Esophagus (tissue), 2 donors: ENCODE data around the gene ITGA11. TPM values are rescaled to one million over a fixed set of nuclear protein-coding genes. Genes with fewer than 3 reads are reported as not detected.

ENCODE experiments used
- H3K27ac ChIP-seq, 2 donors: one replicate each; pipeline ENCODE4 v1.5.1; 2013; ENCODE audit warnings: low read depth in 2 of 2, mild to moderate bottlenecking in 2 of 2, inconsistent platforms in 1 of 2, low read length in 1 of 2, moderate library complexity in 1 of 2
- H3K27me3 ChIP-seq, 2 donors: one replicate each; pipeline ENCODE4 v1.6.1; 2013; ENCODE audit warnings: low read length in 2 of 2, control low read depth in 1 of 2, mild to moderate bottlenecking in 1 of 2; ENCODE audit not compliant: insufficient read depth in 2 of 2, control insufficient read depth in 1 of 2
- H3K36me3 ChIP-seq, 2 donors: one replicate each; pipeline ENCODE4 v1.6.1; 2013; ENCODE audit warnings: low read length in 1 of 2; ENCODE audit not compliant: control insufficient read depth in 2 of 2, insufficient read depth in 2 of 2
- H3K4me1 ChIP-seq, 2 donors: one replicate each; pipeline ENCODE4 v1.6.1; 2013; ENCODE audit warnings: low read length in 1 of 2; ENCODE audit not compliant: control insufficient read depth in 2 of 2, insufficient read depth in 2 of 2
- H3K4me3 ChIP-seq, 2 donors: one replicate each; pipeline ENCODE4 v1.5.1; 2013; ENCODE audit warnings: low read length in 2 of 2, mild to moderate bottlenecking in 2 of 2, low read depth in 1 of 2, moderate library complexity in 1 of 2
- H3K9me3 ChIP-seq, 2 donors: one replicate each; pipeline ENCODE4 v1.6.1; 2013; ENCODE audit warnings: mild to moderate bottlenecking in 2 of 2, low read depth in 1 of 2, low read length in 1 of 2, moderate library complexity in 1 of 2; ENCODE audit not compliant: control insufficient read depth in 2 of 2, insufficient read depth in 1 of 2
- WGBS, 2 donors: extraction: QIAGEN DNeasy Blood & Tissue Kit; methylation state at CpG; one replicate each; pipeline ENCODE4 v1.1.7; 2013; 5-methylcytosine and 5-hydroxymethylcytosine counted together
- polyA plus RNA-seq, 2 donors: library from polyadenylated mRNA; stranded (reverse); fragments of 200-250 nt; gene quantifications; one replicate each; pipeline ENCODE4 v1.2.3, GENCODE V29; 2013
- donor health status: healthy with polysubstance abuse.
- donor health status: Bipolar disorder and iron deficiency.

The ITGA11 gene
- polyA plus RNA-seq, 2 donors = 0.14 to 0.45 TPM

- no peaks in the 10 kb centered on the region for H3K27me3 ChIP-seq
- 83 to 85% methylated on average over 14 of the region's 14 CpGs for WGBS, 2 donors
- H3K36me3 ChIP-seq = no peaks in the 10 kb centered on the region
- no peak overlapping the region for H3K4me3 ChIP-seq
- no peaks in the 10 kb centered on the region for H3K4me1 ChIP-seq
- H3K27ac ChIP-seq = no peak overlapping the region
- H3K9me3 ChIP-seq = no peaks in the 10 kb centered on the region
Measured at GRCh38 chr15:68470049-68470742, 38.2 kb upstream of the ITGA11 start.

DNA sequence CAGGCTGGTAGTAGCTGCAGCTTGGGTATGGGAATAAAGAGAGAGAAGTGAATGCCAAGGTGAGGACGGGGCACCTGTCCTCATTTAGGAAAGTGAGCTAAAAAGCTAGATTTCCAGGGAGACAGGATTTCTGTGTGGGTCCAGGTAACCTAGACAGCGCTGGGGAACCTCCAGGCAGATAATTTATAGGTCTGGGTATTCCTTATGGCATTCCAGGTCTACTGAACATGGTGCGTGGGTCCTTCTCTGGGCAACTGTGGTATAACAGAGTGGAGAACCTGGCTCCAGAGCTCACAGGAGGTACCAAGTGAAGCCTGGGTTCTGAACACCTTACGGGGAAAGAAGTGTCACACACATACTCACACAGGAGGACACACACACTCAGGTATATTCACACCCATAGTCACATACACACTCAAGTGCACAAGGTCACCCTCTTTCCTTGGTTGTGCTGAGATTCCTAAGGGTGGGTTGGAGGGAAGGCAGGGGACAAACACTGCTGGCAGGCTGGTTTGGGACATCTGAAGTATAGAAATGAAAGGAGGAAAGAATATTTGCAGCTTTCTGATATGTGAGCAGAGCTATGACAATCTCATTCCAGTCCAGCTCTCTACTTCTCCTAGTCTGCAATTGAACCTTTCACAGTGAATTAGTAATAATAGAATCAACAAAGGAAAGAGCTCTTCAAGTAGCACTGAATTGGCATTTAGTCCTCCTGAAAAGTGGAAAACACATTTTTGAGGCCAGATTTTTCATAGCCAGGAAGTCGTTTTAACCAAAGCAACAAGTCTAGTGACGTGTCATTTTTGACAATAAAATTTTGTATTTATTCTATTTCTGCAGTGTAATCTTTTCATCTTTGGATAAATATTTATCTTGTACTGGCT is 37.4 kb upstream of the ITGA11 start:
- no peaks in the 10 kb centered on the region for H3K9me3 ChIP-seq
- H3K36me3 ChIP-seq = no peaks in the 10 kb centered on the region
- 76 to 82% methylated on average over 6 of the region's 6 CpGs for WGBS, 2 donors
- H3K27me3 ChIP-seq = no peaks in the 10 kb centered on the region
- no peaks in the 10 kb centered on the region for H3K4me1 ChIP-seq
- H3K27ac ChIP-seq = no peak overlapping the region
- no peak overlapping the region for H3K4me3 ChIP-seq

DNA sequence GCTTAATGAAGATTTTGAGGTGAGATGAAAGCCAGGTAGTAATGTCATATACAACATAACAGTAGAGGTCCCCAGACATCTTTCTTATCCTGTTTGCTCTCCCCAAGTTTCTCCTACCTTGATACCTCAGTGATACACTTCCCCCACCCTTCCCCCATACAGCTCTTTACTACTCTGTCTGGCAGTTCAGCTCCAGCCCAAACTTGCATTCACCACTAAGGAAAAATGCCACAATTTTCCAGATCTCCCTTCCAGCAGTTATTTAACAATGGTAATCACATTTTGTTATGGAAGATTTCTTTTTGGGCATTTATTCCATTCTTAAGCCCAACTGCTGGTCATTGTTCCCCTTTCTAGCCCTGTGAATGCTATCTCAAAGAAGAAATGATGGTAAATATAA is 34.9 kb upstream of the ITGA11 start:
- no peaks in the 10 kb centered on the region for H3K27me3 ChIP-seq
- H3K9me3 ChIP-seq = no peaks in the 10 kb centered on the region
- H3K36me3 ChIP-seq = no peaks in the 10 kb centered on the region
- no peak overlapping the region for H3K27ac ChIP-seq
- no peaks in the 10 kb centered on the region for H3K4me1 ChIP-seq
- no peak overlapping the region for H3K4me3 ChIP-seq

DNA sequence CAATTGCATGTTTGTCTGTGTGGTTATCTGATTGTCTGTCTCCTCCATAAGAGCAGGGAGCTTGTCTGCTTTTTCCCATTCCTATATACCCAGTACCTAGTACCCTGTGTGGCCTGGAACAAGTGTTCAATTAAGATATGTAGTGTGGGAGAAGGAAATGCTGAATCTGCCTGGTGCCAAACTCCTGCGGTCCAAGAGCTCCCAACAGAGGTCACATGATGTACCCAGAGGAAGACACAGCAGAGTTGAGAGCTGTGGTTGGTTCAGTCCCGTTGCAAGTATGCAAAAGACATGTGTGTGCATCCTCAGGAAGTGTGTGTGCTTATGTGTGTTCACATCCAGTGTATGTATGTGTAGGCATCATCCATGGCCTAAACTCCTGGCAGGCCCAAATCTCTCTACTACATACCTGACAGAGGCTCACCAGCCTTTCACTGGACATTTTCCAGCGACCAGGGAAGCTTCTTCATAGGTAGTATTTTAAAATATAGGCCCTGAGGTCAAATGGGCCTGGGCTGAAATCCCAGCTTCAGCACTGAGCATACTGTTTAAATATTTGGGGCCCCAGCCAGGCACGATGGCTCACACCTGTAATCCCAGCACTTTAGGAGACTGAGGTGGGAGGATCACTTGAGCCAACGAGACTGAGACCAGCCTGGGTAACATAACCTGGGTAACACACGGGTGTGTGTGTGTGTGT is 34.0 kb upstream of the ITGA11 start:
- WGBS, 2 donors = 45 to 61% methylated on average over 6 of the region's 6 CpGs
- Histone ChIP-seq H3K4me3 (no peak overlapping the region), H3K9me3 (no peaks in the 10 kb centered on the region), H3K4me1 (no peaks in the 10 kb centered on the region), H3K36me3 (no peaks in the 10 kb centered on the region), H3K27me3 (no peaks in the 10 kb centered on the region), H3K27ac (no peak overlapping the region)

GRCh38 chr15:68464448-68465090 is 32.6 kb upstream of the ITGA11 start:
- Histone ChIP-seq H3K9me3 (no peaks in the 10 kb centered on the region), H3K4me1 (no peaks in the 10 kb centered on the region)
- WGBS, 2 donors = 72 to 74% methylated on average over 7 of the region's 7 CpGs

GRCh38 chr15:68463996-68464395 is 32.0 kb upstream of the ITGA11 start:
- Histone ChIP-seq H3K27ac (no peak overlapping the region), H3K36me3 (no peaks in the 10 kb centered on the region), H3K4me1 (no peaks in the 10 kb centered on the region), H3K9me3 (no peaks in the 10 kb centered on the region), H3K4me3 (no peak overlapping the region), H3K27me3 (no peaks in the 10 kb centered on the region)
- 75 to 84% methylated on average over 3 of the region's 3 CpGs for WGBS, 2 donors

More at GRCh38 chr15:68464448-68465090, 32.6 kb upstream of the ITGA11 start:
- Histone ChIP-seq H3K27me3 (no peaks in the 10 kb centered on the region), H3K36me3 (no peaks in the 10 kb centered on the region), H3K27ac (no peak overlapping the region), H3K4me3 (no peak overlapping the region)

- no peaks in the 10 kb centered on the region for H3K9me3 ChIP-seq
- H3K27me3 ChIP-seq = no peaks in the 10 kb centered on the region
- H3K27ac ChIP-seq = no peak overlapping the region
- no peaks in the 10 kb centered on the region for H3K36me3 ChIP-seq
- 83 to 87% methylated on average over 5 of the region's 5 CpGs for WGBS, 2 donors
- H3K4me1 ChIP-seq = no peaks in the 10 kb centered on the region
- H3K4me3 ChIP-seq = no peak overlapping the region
Measured at GRCh38 chr15:68463444-68463843, 31.5 kb upstream of the ITGA11 start.

DNA sequence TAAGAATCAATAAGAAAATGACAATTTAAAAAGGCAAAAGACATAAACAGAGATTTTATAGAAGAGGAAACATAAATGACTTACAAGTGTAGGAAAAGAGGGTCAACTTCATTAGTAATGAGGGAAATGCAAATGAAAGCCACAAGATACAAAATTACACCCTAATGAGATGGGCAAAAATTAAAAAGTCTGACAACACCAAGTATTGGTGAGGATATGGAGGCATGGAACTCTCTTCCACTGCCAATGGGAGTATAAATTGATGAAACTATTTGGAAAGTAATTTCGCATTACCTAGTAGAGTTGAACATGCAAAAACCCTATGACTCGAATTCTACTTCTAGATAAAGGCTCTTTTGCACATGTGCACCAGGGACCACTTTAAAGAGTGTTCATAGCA is 28.2 kb upstream of the ITGA11 start:
- H3K36me3 ChIP-seq = no peaks in the 10 kb centered on the region
- 74 to 80% methylated on average over 2 of the region's 2 CpGs for WGBS, 2 donors
- no peaks in the 10 kb centered on the region for H3K4me1 ChIP-seq
- no peak overlapping the region for H3K27ac ChIP-seq
- H3K27me3 ChIP-seq = no peaks in the 10 kb centered on the region
- no peak overlapping the region for H3K4me3 ChIP-seq
- no peaks in the 10 kb centered on the region for H3K9me3 ChIP-seq

DNA sequence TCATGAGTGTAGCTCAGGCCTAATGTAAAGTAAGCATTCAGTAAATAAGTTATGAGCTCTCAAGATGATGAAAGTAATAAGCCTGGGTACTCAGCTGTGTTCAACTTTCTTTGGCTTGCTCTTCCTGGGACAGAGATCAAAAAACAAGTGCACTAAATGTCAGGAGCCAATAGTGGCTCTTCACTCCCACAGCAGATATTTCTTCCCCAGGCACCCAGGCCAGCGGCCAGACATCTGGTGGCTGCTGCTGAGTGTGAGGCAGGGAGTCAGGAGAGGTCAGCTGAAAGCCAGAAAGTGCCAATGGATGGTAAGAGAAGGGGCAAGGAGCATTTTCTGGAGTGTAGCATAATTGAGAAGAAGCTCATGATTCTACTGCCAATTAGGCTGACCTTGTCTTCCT is 18.2 kb upstream of the ITGA11 start:
- no peaks in the 10 kb centered on the region for H3K4me1 ChIP-seq
- H3K27me3 ChIP-seq = no peaks in the 10 kb centered on the region
- no peaks in the 10 kb centered on the region for H3K36me3 ChIP-seq
- no peaks in the 10 kb centered on the region for H3K9me3 ChIP-seq
- H3K27ac ChIP-seq = no peak overlapping the region
- WGBS, 2 donors = 70 to 83% methylated on average over 1 of the region's 1 CpG
- no peak overlapping the region for H3K4me3 ChIP-seq
